Parathyroid adenoma (tissue), 2 donors: ENCODE data around the gene ISL1.

ENCODE experiments used
- H2AFZ ChIP-seq: fragments of 300-600 bp; sonication (generic); one replicate; pipeline ENCODE4 v1.7.0; 2017; ENCODE audit warnings: antibody characterized with exemption, mild to moderate bottlenecking
- H3K27ac ChIP-seq: fragments of 300-600 bp; sonication (generic); one replicate; pipeline ENCODE4 v1.7.0; 2017
- H3K27me3 ChIP-seq: fragments of 300-600 bp; sonication (generic); one replicate; pipeline ENCODE4 v1.7.0; 2017; ENCODE audit warnings: low read length; ENCODE audit not compliant: control insufficient read depth, insufficient read depth
- H3K36me3 ChIP-seq: fragments of 300-600 bp; sonication (generic); one replicate; pipeline ENCODE4 v1.7.0; 2017; ENCODE audit warnings: low read length; ENCODE audit not compliant: control insufficient read depth, insufficient read depth
- H3K4me1 ChIP-seq: fragments of 300-600 bp; sonication (generic); one replicate; pipeline ENCODE4 v1.7.0; 2017; ENCODE audit warnings: control low read depth
- H3K4me2 ChIP-seq: fragments of 300-600 bp; sonication (generic); one replicate; pipeline ENCODE4 v1.7.0; 2017; ENCODE audit warnings: low read length
- H3K4me3 ChIP-seq: fragments of 300-600 bp; sonication (generic); one replicate; pipeline ENCODE4 v1.7.0; 2017; ENCODE audit warnings: low read depth, low read length
- H3K79me2 ChIP-seq: fragments of 300-600 bp; sonication (generic); one replicate; pipeline ENCODE4 v1.7.0; 2017; ENCODE audit warnings: control low read depth
- H3K9ac ChIP-seq: fragments of 300-600 bp; sonication (generic); one replicate; pipeline ENCODE4 v1.7.0; 2017; ENCODE audit warnings: mild to moderate bottlenecking
- H3K9me3 ChIP-seq: fragments of 300-600 bp; sonication (generic); one replicate; pipeline ENCODE4 v1.7.0; 2017; ENCODE audit warnings: low read length; ENCODE audit not compliant: control insufficient read depth
- CTCF ChIP-seq: fragments of 300-600 bp; sonication (generic); IDR thresholded peaks from one replicate; pipeline ENCODE4 v1.7.0; 2017; ENCODE audit warnings: antibody characterized with exemption, mild to moderate bottlenecking
- donor health status: primary hyperparathyroidism.

Gene ISL1

GRCh38 chr5:51383131-51384121 is at the start of gene ISL1:
ISL1 (plus strand) TSS chr5:51383448; CDS start chr5:51383672, 224 bp downstream.
- H3K27me3 ChIP-seq = peaks cover 11% of the 10 kb centered on the region
- H2AFZ ChIP-seq = peak within 1 kb of the TSS; percentile 61
- no peak within 1 kb of the TSS for H3K9ac ChIP-seq
- no peaks in the 10 kb centered on the region for H3K9me3 ChIP-seq
- H3K4me3 ChIP-seq = peak within 1 kb of the TSS; percentile 18
- peak within 1 kb of the TSS; percentile 57 for H3K4me2 ChIP-seq
- no peaks in the 10 kb centered on the region for H3K36me3 ChIP-seq
- no peaks in the 10 kb centered on the region for H3K79me2 ChIP-seq
- no peaks in the 10 kb centered on the region for H3K4me1 ChIP-seq
- TF ChIP-seq CTCF = no peak
- no peak within 1 kb of the TSS for H3K27ac ChIP-seq

- Histone ChIP-seq H3K4me2 (no peak overlapping the region), H3K27me3 (no peaks in the 10 kb centered on the region), H2AFZ (no peak overlapping the region), H3K27ac (no peak overlapping the region), H3K9ac (no peak overlapping the region), H3K36me3 (no peaks in the 10 kb centered on the region), H3K9me3 (no peaks in the 10 kb centered on the region), H3K79me2 (no peaks in the 10 kb centered on the region), H3K4me3 (no peak overlapping the region), H3K4me1 (no peaks in the 10 kb centered on the region)
- TF ChIP-seq CTCF = no peak
Measured at GRCh38 chr5:51336878-51337277, 46.4 kb upstream of the ISL1 start.

GRCh38 chr5:51345106-51345505 is 38.1 kb upstream of the ISL1 start:
- H3K4me2 ChIP-seq = no peak overlapping the region
- TF ChIP-seq CTCF = no peak
- H3K9ac ChIP-seq = no peak overlapping the region
- no peaks in the 10 kb centered on the region for H3K9me3 ChIP-seq
- no peaks in the 10 kb centered on the region for H3K36me3 ChIP-seq
- no peaks in the 10 kb centered on the region for H3K27me3 ChIP-seq
- H3K27ac ChIP-seq = no peak overlapping the region
- H2AFZ ChIP-seq = no peak overlapping the region
- no peaks in the 10 kb centered on the region for H3K4me1 ChIP-seq
- no peak overlapping the region for H3K4me3 ChIP-seq
- no peaks in the 10 kb centered on the region for H3K79me2 ChIP-seq

- Histone ChIP-seq H3K4me3 (no peak overlapping the region), H2AFZ (no peak overlapping the region), H3K27me3 (no peaks in the 10 kb centered on the region), H3K9ac (no peak overlapping the region), H3K9me3 (no peaks in the 10 kb centered on the region), H3K4me1 (no peaks in the 10 kb centered on the region), H3K27ac (no peak overlapping the region), H3K79me2 (no peaks in the 10 kb centered on the region), H3K4me2 (no peak overlapping the region), H3K36me3 (no peaks in the 10 kb centered on the region)
- TF ChIP-seq CTCF = no peak
Measured at GRCh38 chr5:51347157-51347556, 36.1 kb upstream of the ISL1 start.

- Histone ChIP-seq H3K4me3 (no peak overlapping the region), H2AFZ (no peak overlapping the region), H3K36me3 (no peaks in the 10 kb centered on the region)
Measured at GRCh38 chr5:51347704-51348103, 35.5 kb upstream of the ISL1 start.

More at GRCh38 chr5:51347704-51348103, 35.5 kb upstream of the ISL1 start:
- Histone ChIP-seq H3K4me2 (no peak overlapping the region), H3K4me1 (no peaks in the 10 kb centered on the region), H3K9ac (no peak overlapping the region), H3K9me3 (no peaks in the 10 kb centered on the region), H3K27ac (no peak overlapping the region), H3K27me3 (no peaks in the 10 kb centered on the region), H3K79me2 (no peaks in the 10 kb centered on the region)
- no peak for TF ChIP-seq CTCF
